ENCODE results near the gene VAV3.

GRCh38 chr1:107678993-107679392, 286.0 kb downstream of the VAV3 start:
- no peak for TF ChIP-seq CTCF (IDR thresholded peaks at IDR 0.05; ENCODE audit: insufficient read depth, low read length)
- TF ChIP-seq SPI1 (IDR thresholded peaks at IDR 0.05; ENCODE audit: borderline replicate concordance, low read depth), result peak; percentile 75
- TF ChIP-seq POLR2AphosphoS5 (IDR thresholded peaks at IDR 0.05; ENCODE audit: low read depth), result no peak
- TF ChIP-seq REST (IDR thresholded peaks at IDR 0.05; ENCODE audit: insufficient replicate concordance, low read depth), result no peak
- no peak for TF ChIP-seq GABPA (IDR thresholded peaks at IDR 0.05; ENCODE audit: low read depth)
